D721Med (cell line): ENCODE measurements around the gene SNX19.

Source experiments
- DNase-seq: peaks from one replicate; pipeline ENCODE4 v3.0.0; 2011; ENCODE audit warnings: low spot score; ENCODE audit not compliant: insufficient read length
- FAIRE-seq: peaks from 2 replicates; lab custom pipeline; 2011; peaks lifted over from hg19 to GRCh38; lab: Jason Lieb, UNC
- TF ChIP-seq, protein P1 (sequence below): IDR thresholded peaks from 2 replicates; pipeline ENCODE4 v1.5.1; 2012; ENCODE audit warnings: mild to moderate bottlenecking, control low read depth; ENCODE audit not compliant: insufficient read depth; ENCODE audit errors: missing control alignments

Gene SNX19

DNA sequence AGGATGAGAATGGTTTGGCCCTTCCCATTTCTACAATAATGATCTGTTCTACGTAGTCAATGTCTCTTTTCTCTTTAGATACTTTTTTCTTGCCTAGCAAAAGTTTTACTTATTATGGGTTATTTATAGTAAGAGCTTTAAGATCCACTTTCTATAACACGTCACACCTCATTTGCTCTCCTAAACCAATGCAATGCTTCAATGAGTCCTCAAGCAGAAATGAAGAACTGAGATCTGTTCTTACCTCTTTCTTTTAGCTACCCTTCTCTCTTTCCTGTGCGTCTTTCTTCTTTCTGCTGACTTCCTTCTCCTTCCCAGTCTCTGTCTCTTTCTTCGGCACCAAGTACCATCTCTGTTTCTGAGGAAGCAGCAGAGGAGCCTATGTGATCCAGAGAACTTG lies 61.8 kb downstream of the SNX19 start:
- FAIRE-seq (no peak), DNase-seq (no peak)
- TF ChIP-seq, protein P1, sequence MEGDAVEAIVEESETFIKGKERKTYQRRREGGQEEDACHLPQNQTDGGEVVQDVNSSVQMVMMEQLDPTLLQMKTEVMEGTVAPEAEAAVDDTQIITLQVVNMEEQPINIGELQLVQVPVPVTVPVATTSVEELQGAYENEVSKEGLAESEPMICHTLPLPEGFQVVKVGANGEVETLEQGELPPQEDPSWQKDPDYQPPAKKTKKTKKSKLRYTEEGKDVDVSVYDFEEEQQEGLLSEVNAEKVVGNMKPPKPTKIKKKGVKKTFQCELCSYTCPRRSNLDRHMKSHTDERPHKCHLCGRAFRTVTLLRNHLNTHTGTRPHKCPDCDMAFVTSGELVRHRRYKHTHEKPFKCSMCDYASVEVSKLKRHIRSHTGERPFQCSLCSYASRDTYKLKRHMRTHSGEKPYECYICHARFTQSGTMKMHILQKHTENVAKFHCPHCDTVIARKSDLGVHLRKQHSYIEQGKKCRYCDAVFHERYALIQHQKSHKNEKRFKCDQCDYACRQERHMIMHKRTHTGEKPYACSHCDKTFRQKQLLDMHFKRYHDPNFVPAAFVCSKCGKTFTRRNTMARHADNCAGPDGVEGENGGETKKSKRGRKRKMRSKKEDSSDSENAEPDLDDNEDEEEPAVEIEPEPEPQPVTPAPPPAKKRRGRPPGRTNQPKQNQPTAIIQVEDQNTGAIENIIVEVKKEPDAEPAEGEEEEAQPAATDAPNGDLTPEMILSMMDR = no peak

- TF ChIP-seq, protein P1 = no peak
- DNase-seq (no peak), FAIRE-seq (no peak)
Measured at GRCh38 chr11:130852589-130852988, 63.7 kb downstream of the SNX19 start.

GRCh38 chr11:130850185-130850944 lies 65.9 kb downstream of the SNX19 start:
- DNase-seq = no peak
- TF ChIP-seq, protein P1 = no peak
- FAIRE-seq = no peak

DNA sequence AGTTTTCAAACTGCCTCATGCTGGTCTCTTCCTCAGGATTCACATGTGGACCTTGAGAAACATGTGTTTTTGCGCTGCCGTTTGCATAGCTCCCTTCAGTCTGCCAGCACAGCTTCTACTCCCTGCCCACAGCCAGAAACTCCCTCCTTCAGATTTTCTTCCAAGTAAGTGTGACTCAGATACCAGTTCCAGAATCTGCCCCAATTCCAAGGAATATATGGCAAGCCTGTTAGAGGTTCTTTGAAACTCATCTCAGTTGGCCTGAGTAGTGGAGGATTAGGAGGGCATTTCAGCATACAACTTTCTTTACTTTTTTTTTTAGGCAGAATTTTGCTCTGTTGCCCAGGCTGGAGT lies 67.1 kb downstream of the SNX19 start:
- FAIRE-seq (no peak), DNase-seq (no peak)
- TF ChIP-seq, protein P1 = no peak

DNA sequence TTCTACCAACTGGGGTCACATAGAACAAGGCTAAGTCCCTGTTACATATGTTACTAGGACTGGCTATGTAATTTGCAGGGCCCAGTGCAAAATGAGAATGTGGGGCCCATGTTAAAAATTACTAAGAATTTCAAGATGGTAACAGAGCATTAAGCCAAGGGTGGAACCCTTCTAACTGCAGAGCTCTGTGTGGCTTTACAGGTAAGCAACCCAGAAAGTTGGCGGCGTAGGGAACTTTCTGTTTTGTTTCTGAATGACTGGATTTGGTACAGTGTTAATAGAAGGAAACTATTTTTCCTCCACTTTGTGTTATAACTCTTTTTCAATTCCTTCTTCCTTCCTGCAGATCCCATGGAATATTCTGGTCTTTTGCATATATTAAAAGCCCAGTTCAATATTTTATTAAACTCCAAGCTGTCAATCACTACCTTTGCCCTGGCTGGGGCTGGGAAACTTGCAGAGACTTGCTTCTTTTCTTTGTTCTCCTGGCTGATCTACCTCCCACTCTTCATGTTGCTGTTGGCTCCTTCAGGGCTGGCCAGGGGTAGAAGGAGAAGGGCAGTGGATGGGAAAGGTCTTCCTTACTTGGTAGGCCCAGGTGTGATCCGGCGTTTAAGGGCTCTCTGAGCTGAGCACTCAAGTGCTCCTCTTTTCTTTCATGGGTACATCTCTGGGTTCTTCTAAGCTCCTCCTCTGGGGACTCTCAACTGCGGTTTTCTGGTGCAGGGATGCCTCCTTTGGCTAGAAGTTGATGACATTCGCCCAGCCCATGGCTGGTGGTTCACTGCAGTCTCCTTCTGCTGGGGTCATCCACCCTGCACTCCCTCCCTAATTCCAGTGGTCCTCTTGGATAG lies 67.7 kb downstream of the SNX19 start:
- no peak for DNase-seq
- no peak for FAIRE-seq
- TF ChIP-seq, protein P1 = no peak

DNA sequence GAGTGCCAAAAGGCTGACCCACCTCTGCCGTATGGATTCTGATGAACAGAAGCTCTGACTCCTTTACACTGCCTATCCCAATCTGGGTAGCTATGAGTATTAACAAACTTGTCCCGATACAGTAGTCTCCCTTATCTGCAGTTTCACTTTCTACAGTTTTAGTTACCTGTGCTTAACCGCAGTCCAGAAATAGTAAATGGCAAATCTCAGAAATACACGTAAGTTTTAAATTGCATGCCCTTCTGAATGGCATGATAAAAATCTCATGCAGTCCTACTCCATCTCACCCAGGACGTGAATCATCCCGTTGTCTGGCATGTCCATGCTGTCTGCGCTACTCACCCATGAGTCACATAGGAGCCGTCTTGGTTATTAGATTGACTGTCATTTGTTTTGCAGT lies 68.8 kb downstream of the SNX19 start:
- DNase-seq = no peak
- TF ChIP-seq, protein P1 = no peak
- no peak for FAIRE-seq

DNA sequence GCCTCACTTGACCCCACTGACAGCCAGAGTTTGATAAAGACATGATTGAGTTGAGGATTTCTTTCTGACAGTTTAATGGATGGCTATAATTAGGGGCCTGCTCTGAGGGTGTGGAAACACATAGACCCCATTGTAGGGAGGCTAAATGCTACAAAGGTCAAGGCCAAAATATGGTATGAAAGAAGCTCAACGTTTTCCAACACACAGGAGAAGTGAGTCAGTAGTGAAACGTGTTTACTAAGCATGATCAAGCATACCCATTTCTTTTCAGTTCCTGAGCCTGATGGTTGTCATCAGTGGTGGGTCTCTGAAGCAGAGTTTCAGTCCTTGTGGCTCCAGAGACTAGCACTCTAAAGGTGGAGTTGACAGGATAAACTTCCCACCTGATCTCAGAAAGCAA lies 69.7 kb downstream of the SNX19 start:
- FAIRE-seq (no peak), DNase-seq (no peak)
- TF ChIP-seq, protein P1 = no peak
